ENCODE data around the gene EDAR.

The EDAR gene

GRCh38 chr2:108941767-108942166, 47.3 kb downstream of the EDAR start:
- Histone ChIP-seq H3K4me3 (ENCODE audit: low read length) (no peak overlapping the region), H3K27me3 (ENCODE audit: control insufficient read depth, insufficient read depth, low read length) (no peaks in the 10 kb centered on the region), H3K9ac (ENCODE audit: low read length) (no peak overlapping the region), H3K36me3 (ENCODE audit: control insufficient read depth, insufficient read depth, low read length) (no peaks in the 10 kb centered on the region), H3K27ac (ENCODE audit: low read depth, low read length) (no peak overlapping the region), H3K4me1 (ENCODE audit: control insufficient read depth, insufficient read depth, low read length) (no peaks in the 10 kb centered on the region)

- H3K27ac ChIP-seq (ENCODE audit: low read depth, low read length): no peak overlapping the region
- H3K27me3 ChIP-seq (ENCODE audit: control insufficient read depth, insufficient read depth, low read length): no peaks in the 10 kb centered on the region
- no peak overlapping the region for H3K4me3 ChIP-seq (ENCODE audit: low read length)
- H3K9ac ChIP-seq (ENCODE audit: low read length): no peak overlapping the region
- no peaks in the 10 kb centered on the region for H3K36me3 ChIP-seq (ENCODE audit: control insufficient read depth, insufficient read depth, low read length)
- no peaks in the 10 kb centered on the region for H3K4me1 ChIP-seq (ENCODE audit: control insufficient read depth, insufficient read depth, low read length)
Measured at GRCh38 chr2:108941161-108941665, 47.8 kb downstream of the EDAR start.

GRCh38 chr2:108940156-108940555, 48.9 kb downstream of the EDAR start:
- Histone ChIP-seq H3K27ac (ENCODE audit: low read depth, low read length) (no peak overlapping the region), H3K27me3 (ENCODE audit: control insufficient read depth, insufficient read depth, low read length) (no peaks in the 10 kb centered on the region), H3K4me3 (ENCODE audit: low read length) (no peak overlapping the region), H3K9ac (ENCODE audit: low read length) (no peak overlapping the region), H3K36me3 (ENCODE audit: control insufficient read depth, insufficient read depth, low read length) (no peaks in the 10 kb centered on the region), H3K4me1 (ENCODE audit: control insufficient read depth, insufficient read depth, low read length) (no peaks in the 10 kb centered on the region)

GRCh38 chr2:108938077-108938710, 50.8 kb downstream of the EDAR start:
- H3K27ac ChIP-seq (ENCODE audit: low read depth, low read length): no peak overlapping the region
- H3K27me3 ChIP-seq (ENCODE audit: control insufficient read depth, insufficient read depth, low read length): no peaks in the 10 kb centered on the region
- H3K36me3 ChIP-seq (ENCODE audit: control insufficient read depth, insufficient read depth, low read length): no peaks in the 10 kb centered on the region
- H3K4me3 ChIP-seq (ENCODE audit: low read length): no peak overlapping the region
- H3K9ac ChIP-seq (ENCODE audit: low read length): no peak overlapping the region
- H3K4me1 ChIP-seq (ENCODE audit: control insufficient read depth, insufficient read depth, low read length): no peaks in the 10 kb centered on the region

GRCh38 chr2:108937367-108938017, 51.5 kb downstream of the EDAR start:
- no peaks in the 10 kb centered on the region for H3K27me3 ChIP-seq (ENCODE audit: control insufficient read depth, insufficient read depth, low read length)
- H3K4me1 ChIP-seq (ENCODE audit: control insufficient read depth, insufficient read depth, low read length): no peaks in the 10 kb centered on the region
- H3K27ac ChIP-seq (ENCODE audit: low read depth, low read length): no peak overlapping the region
- H3K9ac ChIP-seq (ENCODE audit: low read length): no peak overlapping the region
- H3K4me3 ChIP-seq (ENCODE audit: low read length): no peak overlapping the region
- H3K36me3 ChIP-seq (ENCODE audit: control insufficient read depth, insufficient read depth, low read length): no peaks in the 10 kb centered on the region

- no peaks in the 10 kb centered on the region for H3K4me1 ChIP-seq (ENCODE audit: control insufficient read depth, insufficient read depth, low read length)
- H3K27ac ChIP-seq (ENCODE audit: low read depth, low read length): no peak overlapping the region
- H3K27me3 ChIP-seq (ENCODE audit: control insufficient read depth, insufficient read depth, low read length): no peaks in the 10 kb centered on the region
- H3K9ac ChIP-seq (ENCODE audit: low read length): no peak overlapping the region
- H3K36me3 ChIP-seq (ENCODE audit: control insufficient read depth, insufficient read depth, low read length): no peaks in the 10 kb centered on the region
- no peak overlapping the region for H3K4me3 ChIP-seq (ENCODE audit: low read length)
Measured at GRCh38 chr2:108936866-108937265, 52.2 kb downstream of the EDAR start.

GRCh38 chr2:108936076-108936864, 52.8 kb downstream of the EDAR start:
- no peak overlapping the region for H3K4me3 ChIP-seq (ENCODE audit: low read length)
- no peak overlapping the region for H3K27ac ChIP-seq (ENCODE audit: low read depth, low read length)
- no peaks in the 10 kb centered on the region for H3K36me3 ChIP-seq (ENCODE audit: control insufficient read depth, insufficient read depth, low read length)
- H3K9ac ChIP-seq (ENCODE audit: low read length): no peak overlapping the region
- H3K4me1 ChIP-seq (ENCODE audit: control insufficient read depth, insufficient read depth, low read length): no peaks in the 10 kb centered on the region
- no peaks in the 10 kb centered on the region for H3K27me3 ChIP-seq (ENCODE audit: control insufficient read depth, insufficient read depth, low read length)

GRCh38 chr2:108935271-108935741, 53.7 kb downstream of the EDAR start:
- H3K4me1 ChIP-seq (ENCODE audit: control insufficient read depth, insufficient read depth, low read length): no peaks in the 10 kb centered on the region
- no peaks in the 10 kb centered on the region for H3K27me3 ChIP-seq (ENCODE audit: control insufficient read depth, insufficient read depth, low read length)
- H3K4me3 ChIP-seq (ENCODE audit: low read length): no peak overlapping the region
- H3K9ac ChIP-seq (ENCODE audit: low read length): no peak overlapping the region
- no peaks in the 10 kb centered on the region for H3K36me3 ChIP-seq (ENCODE audit: control insufficient read depth, insufficient read depth, low read length)
- H3K27ac ChIP-seq (ENCODE audit: low read depth, low read length): no peak overlapping the region

- H3K36me3 ChIP-seq (ENCODE audit: control insufficient read depth, insufficient read depth, low read length): no peaks in the 10 kb centered on the region
- H3K4me1 ChIP-seq (ENCODE audit: control insufficient read depth, insufficient read depth, low read length): no peaks in the 10 kb centered on the region
- no peak overlapping the region for H3K4me3 ChIP-seq (ENCODE audit: low read length)
- no peak overlapping the region for H3K27ac ChIP-seq (ENCODE audit: low read depth, low read length)
- no peak overlapping the region for H3K9ac ChIP-seq (ENCODE audit: low read length)
- no peaks in the 10 kb centered on the region for H3K27me3 ChIP-seq (ENCODE audit: control insufficient read depth, insufficient read depth, low read length)
Measured at GRCh38 chr2:108934583-108935245, 54.3 kb downstream of the EDAR start.

GRCh38 chr2:108934151-108934550, 54.9 kb downstream of the EDAR start:
- H3K27ac ChIP-seq (ENCODE audit: low read depth, low read length): no peak overlapping the region
- H3K36me3 ChIP-seq (ENCODE audit: control insufficient read depth, insufficient read depth, low read length): no peaks in the 10 kb centered on the region
- no peaks in the 10 kb centered on the region for H3K4me1 ChIP-seq (ENCODE audit: control insufficient read depth, insufficient read depth, low read length)
- no peak overlapping the region for H3K9ac ChIP-seq (ENCODE audit: low read length)
- no peak overlapping the region for H3K4me3 ChIP-seq (ENCODE audit: low read length)
- H3K27me3 ChIP-seq (ENCODE audit: control insufficient read depth, insufficient read depth, low read length): no peaks in the 10 kb centered on the region

- H3K36me3 ChIP-seq (ENCODE audit: control insufficient read depth, insufficient read depth, low read length): no peaks in the 10 kb centered on the region
- H3K9ac ChIP-seq (ENCODE audit: low read length): no peak overlapping the region
- H3K4me1 ChIP-seq (ENCODE audit: control insufficient read depth, insufficient read depth, low read length): no peaks in the 10 kb centered on the region
- H3K27me3 ChIP-seq (ENCODE audit: control insufficient read depth, insufficient read depth, low read length): no peaks in the 10 kb centered on the region
- no peak overlapping the region for H3K4me3 ChIP-seq (ENCODE audit: low read length)
- H3K27ac ChIP-seq (ENCODE audit: low read depth, low read length): no peak overlapping the region
Measured at GRCh38 chr2:108933691-108934117, 55.3 kb downstream of the EDAR start.

GRCh38 chr2:108932736-108933332, 56.2 kb downstream of the EDAR start:
- Histone ChIP-seq H3K4me1 (ENCODE audit: control insufficient read depth, insufficient read depth, low read length) (no peaks in the 10 kb centered on the region), H3K36me3 (ENCODE audit: control insufficient read depth, insufficient read depth, low read length) (no peaks in the 10 kb centered on the region), H3K27ac (ENCODE audit: low read depth, low read length) (no peak overlapping the region), H3K9ac (ENCODE audit: low read length) (no peak overlapping the region), H3K4me3 (ENCODE audit: low read length) (no peak overlapping the region), H3K27me3 (ENCODE audit: control insufficient read depth, insufficient read depth, low read length) (no peaks in the 10 kb centered on the region)

Measured in rectal smooth muscle tissue (tissue), 1 donor.